HG03097 (cell line): ENCODE results near the gene CFAP99.

Experiments used
- ATAC-seq: cut with Tn5 transposase; IDR thresholded peaks from one replicate; pipeline ENCODE4 v1.9.1; 2021; ENCODE audit not compliant: unreplicated experiment, low FRiP score

Gene CFAP99

DNA sequence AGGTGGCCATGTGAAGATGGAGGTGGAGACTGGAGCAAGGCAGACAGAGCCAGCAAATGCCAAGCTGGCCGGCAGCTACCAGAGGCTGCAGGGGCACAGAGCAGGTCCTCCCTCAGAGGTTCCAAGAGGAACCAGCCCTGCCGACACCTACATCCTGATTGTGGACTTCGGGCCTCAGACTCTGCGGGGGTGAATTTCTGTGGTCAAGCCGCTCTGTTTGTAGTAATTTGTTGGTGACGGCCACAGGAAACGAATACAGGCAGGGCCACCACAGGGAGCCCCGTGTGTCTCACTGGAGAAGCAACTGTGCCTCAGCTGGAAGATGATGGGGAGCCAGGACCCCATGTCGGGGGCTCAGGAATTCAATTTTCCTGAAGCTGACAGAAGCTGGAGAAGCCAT, 28.6 kb upstream of the CFAP99 start:
- no peak for ATAC-seq

DNA sequence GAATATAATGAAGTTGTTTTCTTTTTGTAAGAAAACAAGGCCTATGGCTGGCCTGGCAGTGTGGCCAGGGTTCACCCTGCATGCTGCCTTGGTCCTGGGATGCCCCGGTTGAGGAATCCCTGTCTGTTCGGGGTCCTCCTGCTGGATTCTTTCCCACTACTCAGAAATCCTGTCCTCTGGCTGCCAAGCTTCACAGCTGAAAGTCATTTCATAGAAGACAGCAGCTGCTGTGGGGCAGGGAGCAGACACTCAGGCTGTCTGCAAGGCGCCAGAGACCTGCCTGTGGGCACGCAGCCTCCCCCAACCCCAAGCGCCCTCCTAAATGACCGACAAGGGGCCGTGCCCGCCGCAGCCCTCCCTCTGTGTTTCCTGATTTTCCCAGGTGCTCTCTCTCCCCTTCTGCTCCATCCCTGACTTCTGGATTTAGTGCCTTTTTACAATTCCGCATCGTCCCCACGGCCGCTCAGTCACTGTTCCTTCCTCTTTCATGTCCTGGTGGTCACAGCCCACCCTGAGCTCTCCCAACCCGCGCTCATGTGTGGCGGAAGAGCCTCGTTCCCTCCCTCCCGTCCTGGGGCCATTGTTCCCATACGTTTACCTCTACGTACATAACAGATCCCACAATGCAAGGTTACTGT, 27.9 kb upstream of the CFAP99 start:
- ATAC-seq = no peak

DNA sequence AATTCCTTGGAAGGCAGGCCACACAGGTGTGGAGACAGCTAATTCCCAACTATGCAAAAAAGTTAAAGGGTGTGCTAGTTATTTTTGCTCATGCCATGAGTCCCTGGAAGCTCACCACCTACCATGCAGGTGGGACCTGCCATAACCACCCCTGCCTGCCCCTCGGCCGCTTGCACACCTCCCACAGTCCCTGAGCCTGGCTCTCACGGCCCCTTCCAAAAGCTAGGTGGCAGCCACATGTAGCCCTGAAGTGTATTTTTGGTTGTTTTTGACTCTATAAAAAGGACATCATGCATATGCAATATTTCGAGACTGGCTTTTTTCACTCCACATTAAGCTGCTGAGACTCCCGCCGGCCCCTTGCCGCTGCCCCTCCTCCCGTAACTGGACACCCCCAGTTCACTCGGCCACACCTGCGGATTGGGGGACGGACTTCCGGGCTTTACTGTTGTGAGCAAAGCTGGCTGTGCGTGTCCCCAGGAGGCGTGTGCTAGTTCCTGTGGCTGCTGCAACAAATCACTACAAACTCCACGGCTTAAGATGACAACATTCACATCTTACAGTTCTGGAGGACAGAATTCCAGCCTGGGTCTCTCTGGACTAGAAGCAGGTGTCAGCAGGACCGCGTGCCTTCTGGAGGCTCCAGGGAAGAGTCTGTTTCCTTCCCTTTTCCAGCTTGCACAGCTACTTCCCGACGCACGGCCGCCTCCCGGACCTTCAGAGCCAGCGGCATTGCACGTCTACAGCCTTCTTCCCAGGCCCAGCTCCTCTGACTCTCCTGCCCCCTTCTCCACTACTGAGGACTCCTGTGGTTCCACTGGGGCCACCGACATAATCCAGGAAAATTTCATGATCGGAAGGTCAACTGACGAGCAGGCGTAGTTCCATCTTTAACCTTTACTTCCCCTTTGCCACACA, 25.1 kb upstream of the CFAP99 start:
- no peak for ATAC-seq

DNA sequence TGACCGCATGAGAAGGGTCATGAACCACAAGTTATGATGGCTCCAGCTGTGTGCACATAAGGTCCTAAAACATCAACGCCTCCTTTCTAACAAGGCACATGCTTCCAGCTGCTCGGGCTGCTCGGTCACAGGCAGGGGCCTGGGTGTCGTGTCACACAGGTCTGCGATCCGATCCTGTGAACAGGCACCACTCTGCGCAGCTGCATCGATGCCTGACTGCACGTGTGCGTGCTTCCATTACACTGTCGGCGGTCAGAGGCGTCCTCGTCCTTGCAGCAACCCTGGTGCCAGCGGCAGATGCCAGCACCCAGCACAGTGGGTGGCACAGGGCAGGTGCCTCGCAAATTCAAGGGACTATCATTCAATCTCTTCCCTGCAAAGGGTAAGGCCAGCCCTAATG, 24.2 kb upstream of the CFAP99 start:
- no peak for ATAC-seq

DNA sequence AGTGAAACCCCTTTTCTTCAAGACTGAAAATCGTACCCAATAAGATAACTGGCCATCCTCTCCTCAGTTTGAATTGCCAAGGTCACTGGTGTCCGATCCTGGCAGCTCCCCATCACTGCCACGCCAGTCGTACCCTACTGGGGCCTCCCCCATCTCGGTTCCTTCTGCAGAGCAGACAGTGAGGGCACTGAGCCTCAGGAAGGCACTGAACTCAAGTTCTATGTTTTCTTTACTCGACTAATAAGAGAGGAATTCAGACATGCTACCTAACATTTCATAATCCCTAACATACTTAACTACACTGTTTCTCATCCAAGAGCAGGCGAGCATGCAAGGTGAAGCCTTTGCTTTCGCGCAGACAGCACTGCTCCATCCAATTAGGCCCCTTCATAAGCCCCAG, 23.7 kb upstream of the CFAP99 start:
- no peak for ATAC-seq

DNA sequence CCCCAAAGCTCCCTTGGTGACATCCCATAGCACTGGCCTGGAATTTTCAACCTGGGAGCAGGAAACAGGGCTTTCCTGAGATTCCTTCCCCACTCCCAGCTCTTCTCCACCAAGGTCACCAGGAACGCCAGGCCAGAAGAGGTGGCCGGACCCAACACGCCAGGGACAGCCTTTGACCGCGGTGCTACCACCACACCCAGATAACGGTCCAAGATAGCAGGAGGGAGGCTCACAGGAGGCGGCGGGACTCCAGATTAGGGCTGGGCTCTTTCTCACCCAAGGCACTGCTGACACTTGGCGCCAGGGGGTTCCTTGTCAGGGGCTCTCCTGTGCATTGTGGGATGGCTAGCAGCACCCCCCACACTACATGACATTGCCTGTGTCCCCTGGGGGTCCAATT, 23.2 kb upstream of the CFAP99 start:
- ATAC-seq = no peak

DNA sequence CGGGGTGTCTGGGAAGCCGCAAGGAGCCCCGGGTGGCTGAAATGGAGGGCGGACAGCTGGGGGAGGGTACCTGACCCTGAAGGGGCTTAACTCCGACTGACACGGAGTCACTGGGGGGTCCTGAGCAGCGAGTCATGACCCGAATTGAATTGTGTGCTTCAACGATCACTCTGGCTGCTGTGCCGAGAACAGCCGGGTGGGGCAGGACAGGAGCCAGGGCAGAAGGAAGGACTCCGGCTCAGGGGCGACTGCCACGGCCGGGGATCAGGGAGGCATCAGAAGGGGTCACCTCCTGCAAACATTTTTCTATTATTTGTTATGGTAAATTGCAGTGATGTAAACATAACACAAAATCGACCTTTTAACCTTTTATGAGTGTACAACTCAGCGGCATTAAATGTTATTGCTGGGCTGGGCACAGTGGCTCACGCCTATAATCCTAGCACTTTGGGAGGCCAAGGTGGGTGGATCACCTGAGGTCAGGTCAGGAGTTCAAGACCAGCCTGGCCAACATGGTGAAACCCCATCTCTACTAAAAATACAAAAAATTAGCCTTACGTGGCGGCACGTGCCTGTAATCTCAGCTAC, 21.9 kb upstream of the CFAP99 start:
- ATAC-seq = no peak

DNA sequence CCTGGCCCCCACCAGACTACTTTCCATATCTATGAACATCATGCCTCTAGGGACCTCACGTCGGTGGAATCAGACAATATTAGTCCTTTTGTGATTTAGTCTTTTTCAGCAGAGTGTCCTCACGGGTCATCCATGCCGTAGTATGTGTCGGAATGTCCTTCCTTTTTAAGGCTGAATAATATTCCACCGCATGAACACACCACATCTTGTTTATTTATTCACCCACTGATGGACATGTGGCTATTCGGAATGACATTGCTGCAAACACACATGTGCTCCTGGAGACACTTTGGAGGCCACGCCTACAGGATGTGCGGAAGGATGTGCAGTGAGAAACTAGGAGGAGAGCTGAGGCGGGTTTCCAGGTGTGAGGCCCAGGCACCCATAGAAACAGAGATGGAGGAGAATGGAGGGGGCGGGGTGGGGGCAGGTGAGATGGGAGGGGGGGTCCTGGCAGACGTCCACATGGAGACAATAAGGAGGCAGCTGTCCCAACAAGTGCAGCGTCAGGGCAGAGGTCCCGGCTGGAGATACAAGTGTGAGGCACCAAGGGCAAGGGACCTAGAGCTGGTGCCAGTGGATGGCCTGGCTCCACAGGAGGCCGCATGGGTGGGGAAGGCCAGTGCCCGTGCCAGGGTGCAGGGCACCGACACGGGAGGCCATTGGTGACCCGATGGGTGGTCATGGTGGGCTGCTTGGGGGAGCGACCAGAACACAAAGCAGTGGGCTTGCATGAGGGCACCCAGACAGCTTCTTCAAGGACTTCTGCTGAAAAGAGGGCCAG, 21.0 kb upstream of the CFAP99 start:
- no peak for ATAC-seq

DNA sequence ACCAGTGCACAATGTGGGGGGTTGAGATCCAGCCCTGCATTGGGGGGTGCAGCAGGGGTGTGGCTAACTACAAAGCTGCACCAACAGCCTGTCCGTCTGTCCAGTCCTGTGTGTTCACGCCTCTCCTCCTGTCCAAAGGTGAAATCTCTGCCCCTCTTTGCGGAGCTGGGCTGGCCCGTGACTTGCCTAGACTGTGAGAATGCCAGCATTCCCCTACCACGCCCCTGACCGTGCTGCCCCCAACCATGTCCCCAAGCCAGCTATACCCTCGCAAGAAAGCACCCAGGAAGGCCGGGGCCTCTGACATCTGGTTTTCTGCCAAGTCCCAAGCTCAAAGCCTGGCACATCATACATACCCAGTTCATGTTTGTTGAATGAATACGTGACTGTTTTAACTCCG, 19.5 kb upstream of the CFAP99 start:
- ATAC-seq = no peak

DNA sequence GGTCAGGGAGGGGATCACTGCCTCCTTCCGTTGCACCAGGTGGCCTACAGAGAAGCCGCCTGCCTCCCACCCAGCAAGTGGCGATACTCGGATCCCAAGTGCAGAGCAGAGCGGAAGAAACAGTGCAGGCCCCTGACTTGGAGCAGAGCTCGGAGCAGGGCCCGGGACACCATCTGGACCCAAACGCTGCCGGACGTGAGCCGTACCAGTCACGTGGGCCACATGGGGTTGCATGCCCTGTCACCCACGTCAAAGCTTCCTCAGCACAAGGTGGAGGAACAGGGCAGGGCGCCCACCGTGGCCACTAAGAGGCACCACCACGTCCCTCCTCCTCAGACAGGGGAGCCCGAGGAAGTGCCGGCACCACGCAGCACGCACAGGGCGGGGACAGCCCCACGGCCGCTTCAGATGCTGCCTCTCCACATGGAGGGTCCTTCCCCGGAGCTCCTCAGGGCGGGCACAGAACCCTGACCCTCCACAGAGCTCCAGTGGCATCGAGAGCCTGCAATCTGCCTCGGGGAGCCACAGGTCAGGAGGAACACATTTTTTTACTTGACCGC, 19.0 kb upstream of the CFAP99 start:
- ATAC-seq = no peak

DNA sequence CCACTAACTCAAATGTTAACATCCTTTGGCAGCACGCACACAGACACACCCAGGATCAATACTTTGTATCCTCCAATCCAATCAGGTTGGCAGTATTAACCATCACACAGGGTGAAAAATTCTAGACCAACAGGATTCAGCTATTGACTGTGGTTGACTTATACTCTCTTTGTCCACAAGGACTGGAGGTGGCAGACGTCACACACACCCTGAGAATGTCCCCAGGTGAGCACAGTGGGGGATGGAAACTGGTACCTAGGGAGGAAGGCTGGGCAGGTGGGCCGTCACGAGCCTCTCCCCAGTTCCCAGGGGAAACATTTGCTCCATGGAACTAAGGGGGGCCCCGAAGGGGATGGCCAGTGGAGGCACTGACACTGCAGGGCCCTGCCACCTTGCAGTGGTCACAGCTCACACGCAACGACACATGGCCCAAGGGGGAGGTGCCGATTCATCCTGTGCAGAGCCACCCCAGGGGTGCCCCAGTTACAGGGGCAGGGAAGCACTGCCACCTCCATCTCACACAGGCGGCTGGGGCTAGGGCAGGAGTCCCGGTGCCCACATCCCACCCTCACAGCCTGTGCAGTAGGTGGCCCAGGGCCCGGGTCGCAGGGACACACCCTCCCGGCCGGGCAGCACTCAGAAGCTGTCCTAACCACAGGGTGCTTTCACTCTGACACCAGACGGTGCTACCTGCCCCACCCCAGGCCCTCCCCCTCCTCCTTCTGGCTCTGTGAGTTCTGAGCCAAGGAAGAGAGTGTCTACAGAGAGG, 17.7 kb upstream of the CFAP99 start:
- no peak for ATAC-seq

DNA sequence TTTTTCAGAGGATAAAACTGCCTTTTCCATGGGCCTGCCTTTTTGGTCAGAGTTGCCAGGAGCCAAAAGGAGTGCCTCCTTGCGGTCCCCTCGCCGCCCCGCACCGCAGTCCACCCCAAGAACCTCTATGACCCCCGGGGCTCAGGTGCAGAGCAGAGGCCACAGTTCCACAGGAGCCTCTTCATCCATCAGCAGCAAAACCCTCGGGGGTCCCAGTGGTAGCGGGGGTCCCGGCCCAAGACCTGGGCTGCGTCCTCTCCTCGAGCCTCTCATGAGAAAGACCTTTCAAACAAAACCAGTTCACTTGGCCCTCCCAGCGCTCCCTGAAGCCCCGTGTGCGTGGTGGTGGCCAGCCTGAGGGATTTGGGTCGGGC, 17.2 kb upstream of the CFAP99 start:
- no peak for ATAC-seq

DNA sequence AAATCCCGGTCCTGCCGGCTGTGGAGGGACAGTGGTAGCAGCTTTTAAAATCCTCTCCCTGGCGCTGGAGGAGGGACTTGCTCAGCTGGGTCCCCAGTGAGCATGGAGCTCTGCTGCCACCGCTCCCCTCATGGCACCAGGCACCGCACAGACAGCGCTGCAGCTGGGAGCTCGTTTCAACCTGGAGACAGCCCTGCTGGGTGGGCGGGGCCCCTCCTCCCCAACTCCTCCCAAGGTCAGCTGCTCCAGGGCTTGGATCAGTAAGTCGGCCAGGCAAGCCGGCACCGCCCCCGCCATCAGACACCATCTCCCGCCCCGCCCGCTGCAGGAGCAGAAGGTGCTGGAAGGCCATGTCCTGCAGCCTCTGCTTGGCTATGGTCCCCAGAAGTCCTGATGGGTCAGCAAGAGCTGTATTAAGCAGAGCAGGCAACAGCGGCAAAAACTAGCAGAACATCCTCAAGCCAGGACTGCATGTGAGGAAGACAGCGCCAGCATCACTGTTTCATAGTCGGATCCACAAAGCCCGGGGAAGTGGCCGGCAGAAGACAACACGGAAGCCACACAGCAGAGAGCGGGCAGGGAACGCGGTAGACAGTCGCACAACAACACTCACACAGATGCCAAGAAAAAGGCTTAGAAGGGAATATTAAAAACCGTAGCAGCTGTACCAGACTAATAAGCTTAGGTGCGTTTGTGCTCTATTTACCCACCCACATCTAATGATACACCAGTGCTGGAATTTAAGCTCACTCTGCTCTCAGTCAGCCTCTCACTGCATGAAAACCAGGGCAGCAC, 16.5 kb upstream of the CFAP99 start:
- no peak for ATAC-seq

DNA sequence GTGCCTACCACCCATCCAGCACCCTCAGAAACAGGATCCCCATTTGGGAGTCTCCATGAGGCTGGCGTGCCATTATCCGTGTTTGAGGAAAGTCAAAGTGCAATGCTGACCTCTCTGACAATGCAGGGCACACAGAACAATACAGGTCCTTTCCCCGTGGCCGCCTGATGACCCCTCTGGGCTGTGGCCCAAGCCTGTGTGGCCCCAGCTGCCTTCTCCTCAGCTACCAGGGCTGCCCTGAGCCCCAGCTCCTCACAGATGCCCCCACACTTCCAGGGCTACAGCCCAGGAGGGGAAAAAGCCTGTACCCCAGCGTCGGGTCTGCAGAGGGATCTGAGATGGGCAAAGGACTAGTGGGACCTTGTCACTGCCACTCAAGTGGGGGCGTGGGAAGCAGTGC, 15.8 kb upstream of the CFAP99 start:
- no peak for ATAC-seq

DNA sequence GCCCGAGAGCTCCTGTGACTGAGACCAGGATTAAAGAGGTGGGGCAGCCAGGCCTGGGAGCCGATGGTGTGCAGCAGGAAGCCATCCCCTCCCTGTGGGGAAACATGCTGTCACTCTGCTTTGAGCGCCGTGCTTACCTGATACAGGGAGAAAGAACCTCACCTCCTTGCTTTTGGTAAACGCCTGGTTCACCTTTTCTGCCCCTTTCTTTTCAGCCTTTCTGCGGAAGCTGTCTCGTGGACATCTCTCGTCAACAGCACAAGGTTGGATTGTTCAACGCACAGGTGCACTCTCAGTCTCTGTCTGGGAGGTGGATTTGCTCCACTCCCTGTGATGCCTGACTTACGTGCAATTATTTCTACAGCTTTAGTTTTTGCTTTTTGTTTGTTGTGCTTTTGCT, 12.3 kb upstream of the CFAP99 start:
- no peak for ATAC-seq

DNA sequence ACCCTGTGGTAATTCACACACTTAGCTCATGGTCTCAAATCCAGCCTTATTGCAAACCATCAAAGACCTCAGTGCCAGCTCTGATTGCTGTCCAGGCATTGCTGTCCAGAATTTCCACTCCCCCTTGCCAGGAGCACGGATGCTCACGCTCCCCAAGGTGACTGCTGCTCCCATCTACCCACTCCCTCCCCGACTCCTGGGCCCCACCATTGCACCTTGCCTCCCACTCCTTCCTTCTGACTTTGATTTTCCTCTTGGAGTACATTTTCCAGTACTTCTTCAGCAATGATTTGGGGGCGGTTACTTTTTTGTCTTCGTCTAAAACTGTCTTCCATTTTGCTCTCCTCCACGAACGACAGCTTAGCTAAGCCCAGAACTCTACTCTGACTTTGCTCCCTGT, 11.8 kb upstream of the CFAP99 start:
- ATAC-seq = no peak

DNA sequence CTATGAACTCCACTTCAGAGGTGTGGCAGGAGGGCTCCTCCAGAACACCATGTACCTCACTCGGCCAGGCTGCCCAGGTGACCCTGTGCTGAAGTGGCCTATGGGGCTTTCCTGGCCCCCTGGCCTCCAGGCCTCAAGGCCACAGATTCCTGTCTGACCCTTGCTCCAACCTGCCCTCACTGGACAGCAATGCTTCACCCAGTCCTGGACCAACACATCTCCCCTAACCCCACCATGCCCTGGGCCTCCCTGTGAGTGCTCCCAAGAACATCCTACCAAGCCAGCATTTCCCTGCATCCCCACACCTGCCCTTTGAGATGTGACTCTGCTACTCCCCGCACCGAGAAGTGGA, 10.8 kb upstream of the CFAP99 start:
- no peak for ATAC-seq

DNA sequence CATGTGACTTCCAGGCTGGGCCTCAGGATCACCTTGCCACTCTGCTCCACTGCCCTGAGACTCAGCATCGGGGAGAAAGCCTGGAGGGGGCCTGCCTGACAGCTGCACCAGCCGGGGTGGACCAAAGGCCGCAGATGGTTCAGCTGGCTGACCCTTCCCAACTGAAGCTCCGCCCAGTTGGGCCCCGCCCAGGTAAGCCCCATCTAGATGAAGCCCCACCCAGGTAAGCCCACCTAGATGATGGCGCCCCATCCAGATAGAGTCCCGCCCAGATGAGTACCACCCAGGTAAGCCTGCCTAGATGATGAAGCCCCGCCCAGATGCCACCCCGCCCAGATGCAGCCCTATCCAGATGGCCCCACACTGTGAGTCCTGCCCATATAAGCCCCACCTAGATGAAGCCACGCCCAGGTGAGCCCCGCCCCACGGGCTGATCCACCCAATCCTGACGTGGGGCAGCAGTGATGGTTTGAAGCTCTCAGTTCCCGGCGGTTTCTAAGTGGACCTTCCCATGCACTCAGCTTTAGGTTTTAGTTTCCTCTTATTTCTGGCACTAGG, 10.3 kb upstream of the CFAP99 start:
- ATAC-seq = no peak

DNA sequence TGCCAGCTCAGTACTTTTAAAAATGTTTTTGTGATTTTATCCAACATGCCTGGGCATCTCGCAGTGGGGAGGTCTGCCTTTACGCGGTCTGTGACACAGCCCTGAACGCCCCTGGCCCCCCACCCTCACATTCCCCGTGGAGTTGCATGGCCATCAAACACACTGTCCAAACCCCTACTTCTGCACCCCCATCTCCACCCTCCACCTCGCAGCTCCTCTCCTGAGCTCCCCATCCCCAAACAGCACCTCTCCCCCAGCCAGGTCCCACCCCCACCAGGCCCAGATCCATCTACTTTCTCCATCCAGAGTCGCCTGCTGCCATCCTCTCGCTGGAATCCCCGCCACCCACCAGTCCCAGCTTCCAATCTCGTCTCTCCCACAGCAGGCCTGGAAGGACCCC, 9.8 kb upstream of the CFAP99 start:
- no peak for ATAC-seq
